Left renal pelvis (tissue), 4 donors: ENCODE results near the gene PYCR2. TPM values are rescaled to one million over a fixed set of nuclear protein-coding genes. Genes with fewer than 3 reads are reported as not detected.

Experiments used
- DNase-seq, 4 donors: peaks; one replicate each; pipeline ENCODE4 v3.0.0-alpha.2; 2013; ENCODE audit warnings: low read depth in 4 of 4, low spot score in 3 of 4
- polyA plus RNA-seq, 4 donors: library from polyadenylated mRNA; unstranded; fragments of 120-200 nt; gene quantifications; one replicate each; pipeline ENCODE4 v1.2.1, GENCODE V29; 2013; ENCODE audit not compliant: insufficient read length in 4 of 4

PYCR2 gene
- polyA plus RNA-seq, 4 donors, result 42.6 to 64.1 (median 45.8) TPM

- DNase-seq, result no peak
Measured at GRCh38 chr1:225880222-225880588, 43.8 kb downstream of the PYCR2 start.

- DNase-seq, result no peak
Measured at GRCh38 chr1:225879521-225880221, 44.4 kb downstream of the PYCR2 start.

- DNase-seq, result no peak
Measured at GRCh38 chr1:225878282-225878681, 45.8 kb downstream of the PYCR2 start.

GRCh38 chr1:225877580-225877979 lies 46.5 kb downstream of the PYCR2 start:
- no peak for DNase-seq

- DNase-seq, result no peak
Measured at GRCh38 chr1:225876900-225877510, 47.0 kb downstream of the PYCR2 start.

GRCh38 chr1:225875044-225875815 lies 48.8 kb downstream of the PYCR2 start:
- no peak for DNase-seq

- no peak for DNase-seq
Measured at GRCh38 chr1:225874431-225874830, 49.6 kb downstream of the PYCR2 start.

GRCh38 chr1:225873281-225873850 lies 50.7 kb downstream of the PYCR2 start:
- no peak for DNase-seq

GRCh38 chr1:225872075-225872430 lies 52.0 kb downstream of the PYCR2 start:
- no peak for DNase-seq

- DNase-seq, result no peak
Measured at GRCh38 chr1:225871359-225872074, 52.5 kb downstream of the PYCR2 start.

GRCh38 chr1:225870911-225871310 lies 53.1 kb downstream of the PYCR2 start:
- no peak for DNase-seq

Other genes starting within 250 kb of the PYCR2 start
- 100 to 1,000 TPM; 328 to 570 (median 426) TPM for gene SRP9, start 146.4 kb downstream of the PYCR2 start, polyA plus RNA-seq
- gene EPHX1, start 114.1 kb downstream of the PYCR2 start, polyA plus RNA-seq, result 10 to 100 TPM; 58.2 to 62.9 (median 59.3) TPM
- gene TMEM63A, start 41.9 kb downstream of the PYCR2 start, polyA plus RNA-seq, result 10 to 100 TPM; 37.9 to 84.7 (median 48.4) TPM
- gene LEFTY1, start 35.1 kb downstream of the PYCR2 start, polyA plus RNA-seq, result 1 to 10 TPM in 3 of 4 donors, under 1 TPM in 1; 0.46 to 7.0 (median 4.9) TPM
- gene LEFTY2, start 17.0 kb upstream of the PYCR2 start, polyA plus RNA-seq, result 1 to 10 TPM in 2 of 4 donors, under 1 TPM in 2; 0.75 to 2.4 (median 1.1) TPM
- 10 to 100 TPM; 20.0 to 26.8 (median 22.2) TPM for gene SDE2, start 75.1 kb upstream of the PYCR2 start, polyA plus RNA-seq
- 1,000 to 10,000 TPM; 1,093 to 1,770 (median 1,297) TPM for gene H3-3A, start 138.5 kb upstream of the PYCR2 start, polyA plus RNA-seq